Lung (tissue), 12 donors: ENCODE measurements around the gene DUSP7. TPM values are rescaled to one million over a fixed set of nuclear protein-coding genes. Genes with fewer than 3 reads are reported as not detected.
A peak's percentile ranks its signal among the peaks of the same experiment; 100 is the strongest.

Experiments
- ATAC-seq: fragments of 200-7000 bp; cut with Tn5 transposase; one replicate; pipeline ENCODE4 v1.9.1; 2020; ENCODE audit warnings: moderate number of reproducible peaks; ENCODE audit not compliant: insufficient read depth, low FRiP score
- DNase-seq, 3 donors: peaks; one replicate each; pipeline ENCODE4 v3.0.0-alpha.2; 2013 to 2017
- H3K27ac ChIP-seq, 2 donors: one replicate each; pipeline ENCODE4 v1.5.1; 2013; ENCODE audit warnings: mild to moderate bottlenecking in 2 of 2, moderate library complexity in 2 of 2, control low read depth in 1 of 2, inconsistent platforms in 1 of 2, low read depth in 1 of 2, low read length in 1 of 2
- H3K27me3 ChIP-seq, 3 donors: one replicate each; pipeline ENCODE4 v1.5.1; 2013; ENCODE audit warnings: low read length in 2 of 3; ENCODE audit not compliant: control insufficient read depth in 3 of 3, insufficient read depth in 3 of 3
- H3K36me3 ChIP-seq, 4 donors: one replicate each; pipeline ENCODE4 v1.5.1; 2013; ENCODE audit warnings: low read length in 4 of 4, mild to moderate bottlenecking in 1 of 4, moderate library complexity in 1 of 4; ENCODE audit not compliant: control insufficient read depth in 4 of 4, insufficient read depth in 4 of 4
- H3K4me1 ChIP-seq, 5 donors: one replicate each; pipeline ENCODE4 v1.5.1; 2013; ENCODE audit warnings: low read length in 5 of 5, mild to moderate bottlenecking in 2 of 5, moderate library complexity in 1 of 5; ENCODE audit not compliant: control insufficient read depth in 5 of 5, insufficient read depth in 5 of 5
- H3K4me3 ChIP-seq: one replicate; pipeline ENCODE4 v1.5.1; 2013; ENCODE audit warnings: mild to moderate bottlenecking, control low read depth, moderate library complexity
- H3K9ac ChIP-seq, 2 donors: one replicate each; pipeline ENCODE4 v1.5.1; 2013; ENCODE audit warnings: low read length in 2 of 2, control low read depth in 1 of 2; ENCODE audit not compliant: insufficient read depth in 1 of 2
- H3K9me3 ChIP-seq, 4 donors: one replicate each; pipeline ENCODE4 v1.5.1; 2013; ENCODE audit warnings: low read length in 3 of 4, mild to moderate bottlenecking in 1 of 4, moderate library complexity in 1 of 4; ENCODE audit not compliant: control insufficient read depth in 4 of 4, insufficient read depth in 3 of 4
- CTCF ChIP-seq: IDR thresholded peaks from 2 replicates; pipeline ENCODE4 v1.5.1; 2012; ENCODE audit warnings: mild to moderate bottlenecking; ENCODE audit errors: control extremely low read depth, extremely low read depth
- WGBS, 2 donors: extraction: QIAGEN DNeasy Blood & Tissue Kit; methylation state at CpG; one replicate each; pipeline ENCODE4 v1.1.7; 2013; 5-methylcytosine and 5-hydroxymethylcytosine counted together
- polyA plus RNA-seq, 2 donors: library from polyadenylated mRNA; stranded (reverse); fragments of 200-250 nt; gene quantifications; one replicate each; pipeline ENCODE4 v1.2.1, GENCODE V29; 2013
- total RNA-seq, 2 donors: library from RNA; depleted of rRNA in 1 of 2; stranded (reverse); fragments of >200 nt in 1 of 2; gene quantifications; one replicate each; pipeline ENCODE4 v1.2.1, GENCODE V29; 2014 to 2021
- donor health status: control.
- donor health status: control.
- donor health status: Bipolar disorder and iron deficiency.
- donor health status: healthy.
- donor health status: DM: yes; HTN: yes; CAD: no.

DUSP7 gene
- total and polyA plus RNA-seq, 4 donors, result 10.2 to 36.2 (median 20.9) TPM

- no peaks in the 10 kb centered on the region for H3K36me3 ChIP-seq
- no peaks in the 10 kb centered on the region for H3K9me3 ChIP-seq
- H3K27ac ChIP-seq, result peak overlapping the region in 1 of 2 donors; percentile 72
- H3K9ac ChIP-seq, result peak overlapping the region in 1 of 2 donors; percentile 53
- peak; percentile 62 to 85 (median 69) for DNase-seq
- no peak for ATAC-seq
- no peaks in the 10 kb centered on the region for H3K27me3 ChIP-seq
- no peak for TF ChIP-seq CTCF
- H3K4me3 ChIP-seq, result no peak overlapping the region
- 70 to 81% methylated on average over 14 of the region's 14 CpGs for WGBS, 2 donors
- H3K4me1 ChIP-seq, result peaks cover 0 to 17% (median 17%) of the 10 kb centered on the region in 5 donors
Observed at GRCh38 chr3:52076896-52077780, 20.8 kb upstream of the DUSP7 start.

- no peak overlapping the region for H3K4me3 ChIP-seq
- ATAC-seq, result no peak
- H3K27ac ChIP-seq, result no peak overlapping the region
- H3K9me3 ChIP-seq, result no peaks in the 10 kb centered on the region
- no peaks in the 10 kb centered on the region for H3K36me3 ChIP-seq
- H3K4me1 ChIP-seq, result peaks cover 0 to 22% (median 17%) of the 10 kb centered on the region in 5 donors
- no peak for TF ChIP-seq CTCF
- 89 to 99% methylated on average over 7 of the region's 7 CpGs for WGBS, 2 donors
- H3K27me3 ChIP-seq, result no peaks in the 10 kb centered on the region
- H3K9ac ChIP-seq, result no peak overlapping the region
- DNase-seq, result no peak
Observed at GRCh38 chr3:52073490-52073889, 17.1 kb upstream of the DUSP7 start.

- H3K4me1 ChIP-seq, result peaks cover 0 to 22% (median 12%) of the 10 kb centered on the region in 5 donors
- no peaks in the 10 kb centered on the region for H3K36me3 ChIP-seq
- no peak for ATAC-seq
- no peak overlapping the region for H3K27ac ChIP-seq
- 96 to 97% methylated on average over 8 of the region's 8 CpGs for WGBS, 2 donors
- H3K9ac ChIP-seq, result no peak overlapping the region
- H3K9me3 ChIP-seq, result no peaks in the 10 kb centered on the region
- no peak for DNase-seq
- H3K27me3 ChIP-seq, result no peaks in the 10 kb centered on the region
- no peak for TF ChIP-seq CTCF
- no peak overlapping the region for H3K4me3 ChIP-seq
Observed at GRCh38 chr3:52072471-52072870, 16.1 kb upstream of the DUSP7 start.
